GM12878 (cell line): ENCODE measurements around the gene VTI1A.

Source experiments
- EGR1 ChIP-seq, 2 experiments: IDR thresholded peaks; 1 replicate in 1 of 2; 2 replicates in 1 of 2; pipeline ENCODE4 v1.6.1; 2011 to 2012; ENCODE audit warnings: low read depth in 2 of 2, low read length in 2 of 2, borderline replicate concordance in 1 of 2, mild to moderate bottlenecking in 1 of 2, moderate library complexity in 1 of 2
- EZH2 ChIP-seq: IDR thresholded peaks from 2 replicates; pipeline ENCODE4 v1.6.1; 2012; ENCODE audit warnings: low read depth, mild to moderate bottlenecking, control low read depth, inconsistent platforms, low read length, borderline replicate concordance; ENCODE audit not compliant: control insufficient read depth
- HDAC2 ChIP-seq: fragments of 200-600 bp; sonication (generic); IDR thresholded peaks from 2 replicates; pipeline ENCODE4 v1.6.1; 2017
- KDM1A ChIP-seq: fragments of 200-600 bp; sonication (generic); IDR thresholded peaks from 2 replicates; pipeline ENCODE4 v1.6.1; 2016; ENCODE audit warnings: borderline replicate concordance
- POLR2A ChIP-seq: IDR thresholded peaks from 2 replicates; pipeline ENCODE4 v1.6.1; 2011; ENCODE audit warnings: low read depth, mild to moderate bottlenecking, low read length
- POLR2AphosphoS5 ChIP-seq: IDR thresholded peaks from 2 replicates; pipeline ENCODE4 v1.6.1; 2011; ENCODE audit warnings: mild to moderate bottlenecking, low read length, inconsistent platforms
- RB1 ChIP-seq: fragments of 450-650 bp; formaldehyde crosslinking; IDR thresholded peaks from 2 replicates; pipeline ENCODE4 v1.6.1; 2017; ENCODE audit warnings: mild to moderate bottlenecking, borderline replicate concordance
- SRF ChIP-seq, 2 experiments: IDR thresholded peaks; 2 replicates each; pipeline ENCODE4 v1.6.1; 2011; ENCODE audit warnings: low read depth in 2 of 2, low read length in 2 of 2, mild to moderate bottlenecking in 1 of 2, moderate library complexity in 1 of 2
- TF ChIP-seq, protein P1 (sequence below), 3 experiments: IDR thresholded peaks in 2 of 3; conservative IDR thresholded peaks in 1 of 3; 2 replicates each; pipeline ENCODE4 v1.5.1; 2011; ENCODE audit warnings: low read depth in 3 of 3, low read length in 3 of 3, mild to moderate bottlenecking in 3 of 3, control low read depth in 2 of 3, moderate library complexity in 2 of 3, inconsistent platforms in 1 of 3, mixed read lengths in 1 of 3; ENCODE audit not compliant: control insufficient read depth in 2 of 3, insufficient read depth in 1 of 3; ENCODE audit errors: extremely low read depth in 1 of 3

DNA sequence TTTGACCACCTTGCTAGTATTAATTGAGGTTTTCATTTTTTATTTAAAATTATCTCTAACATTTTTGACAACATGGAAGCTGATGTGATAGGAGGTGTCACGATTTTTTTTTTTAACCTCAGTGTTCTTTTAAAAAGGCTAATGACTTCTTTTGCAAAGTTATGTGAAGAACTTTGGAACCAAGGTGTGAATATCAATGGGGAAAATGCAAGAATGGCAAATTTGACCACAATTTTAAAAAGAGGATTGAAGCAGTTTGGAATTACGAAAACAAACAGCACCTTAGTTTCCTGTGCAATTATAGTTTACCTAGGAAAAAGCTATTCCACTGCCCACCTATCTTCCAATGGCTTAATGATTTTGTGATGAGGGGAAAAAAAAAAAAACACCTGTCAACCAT, 232.4 kb downstream of the VTI1A start:
- TF ChIP-seq, protein P1, sequence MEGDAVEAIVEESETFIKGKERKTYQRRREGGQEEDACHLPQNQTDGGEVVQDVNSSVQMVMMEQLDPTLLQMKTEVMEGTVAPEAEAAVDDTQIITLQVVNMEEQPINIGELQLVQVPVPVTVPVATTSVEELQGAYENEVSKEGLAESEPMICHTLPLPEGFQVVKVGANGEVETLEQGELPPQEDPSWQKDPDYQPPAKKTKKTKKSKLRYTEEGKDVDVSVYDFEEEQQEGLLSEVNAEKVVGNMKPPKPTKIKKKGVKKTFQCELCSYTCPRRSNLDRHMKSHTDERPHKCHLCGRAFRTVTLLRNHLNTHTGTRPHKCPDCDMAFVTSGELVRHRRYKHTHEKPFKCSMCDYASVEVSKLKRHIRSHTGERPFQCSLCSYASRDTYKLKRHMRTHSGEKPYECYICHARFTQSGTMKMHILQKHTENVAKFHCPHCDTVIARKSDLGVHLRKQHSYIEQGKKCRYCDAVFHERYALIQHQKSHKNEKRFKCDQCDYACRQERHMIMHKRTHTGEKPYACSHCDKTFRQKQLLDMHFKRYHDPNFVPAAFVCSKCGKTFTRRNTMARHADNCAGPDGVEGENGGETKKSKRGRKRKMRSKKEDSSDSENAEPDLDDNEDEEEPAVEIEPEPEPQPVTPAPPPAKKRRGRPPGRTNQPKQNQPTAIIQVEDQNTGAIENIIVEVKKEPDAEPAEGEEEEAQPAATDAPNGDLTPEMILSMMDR (IDR thresholded peaks at IDR 0.05 in 2 of 3, conservative IDR thresholded peaks at IDR 0.05 in 1 of 3; ENCODE audit: control insufficient read depth in 2 of 3, extremely low read depth in 1 of 3, insufficient read depth in 1 of 3, low read depth in 3 of 3, low read length in 3 of 3) = no peak
- TF ChIP-seq POLR2AphosphoS5 (no peak), SRF (IDR thresholded peaks at IDR 0.05; ENCODE audit: low read depth in 2 of 2, low read length in 2 of 2) (no peak), POLR2A (no peak), EGR1 (IDR thresholded peaks at IDR 0.05; ENCODE audit: borderline replicate concordance in 1 of 2, low read depth in 2 of 2, low read length in 2 of 2) (no peak), EZH2 (no peak), KDM1A (no peak), RB1 (no peak), HDAC2 (no peak)
